GM19455 (cell line): ENCODE data around the gene ARHGAP15.
A peak's percentile ranks its signal among the peaks of the same experiment; 100 is the strongest.

Source experiments
- ATAC-seq: cut with Tn5 transposase; IDR thresholded peaks from one replicate; pipeline ENCODE4 v1.9.1; 2021; ENCODE audit not compliant: unreplicated experiment

ARHGAP15 gene

DNA sequence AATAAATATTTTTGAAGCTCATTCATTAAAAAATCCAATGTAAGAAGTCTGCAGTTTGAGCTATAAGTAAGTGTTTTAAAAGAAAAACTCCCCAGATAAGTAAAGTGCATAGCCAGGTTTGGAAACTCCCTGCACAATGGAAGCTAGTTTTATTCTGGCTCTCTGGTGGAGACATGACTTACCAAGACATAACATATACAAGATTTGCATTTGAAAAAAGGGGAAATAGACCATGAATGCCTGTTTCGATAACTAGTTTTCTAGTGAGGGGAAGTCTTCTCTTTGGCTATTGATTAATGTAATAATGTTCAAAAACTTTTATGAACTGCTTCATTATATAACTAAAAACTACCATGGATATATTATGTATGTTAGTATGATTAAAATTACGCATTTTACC, 435.2 kb downstream of the ARHGAP15 start:
- peak; percentile 72 for ATAC-seq

DNA sequence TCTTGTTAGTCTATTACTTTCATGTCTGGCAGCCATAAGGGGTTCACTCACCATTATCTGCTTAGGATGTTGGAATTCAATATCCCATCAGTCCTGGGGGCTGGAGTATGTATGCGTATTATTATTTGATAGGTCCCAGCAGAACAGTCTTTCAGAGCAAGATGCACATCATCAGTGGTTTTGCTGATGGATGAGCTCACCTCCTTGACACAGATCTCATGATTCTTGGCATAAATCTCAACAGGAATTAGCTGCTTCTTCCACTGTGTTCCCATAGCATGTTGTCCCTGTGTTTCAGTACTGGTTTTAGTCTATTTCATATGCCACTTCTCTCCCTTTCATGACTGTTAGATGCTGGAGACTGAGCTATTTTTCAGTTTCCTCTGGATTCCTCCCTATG, 442.5 kb downstream of the ARHGAP15 start:
- no peak for ATAC-seq

DNA sequence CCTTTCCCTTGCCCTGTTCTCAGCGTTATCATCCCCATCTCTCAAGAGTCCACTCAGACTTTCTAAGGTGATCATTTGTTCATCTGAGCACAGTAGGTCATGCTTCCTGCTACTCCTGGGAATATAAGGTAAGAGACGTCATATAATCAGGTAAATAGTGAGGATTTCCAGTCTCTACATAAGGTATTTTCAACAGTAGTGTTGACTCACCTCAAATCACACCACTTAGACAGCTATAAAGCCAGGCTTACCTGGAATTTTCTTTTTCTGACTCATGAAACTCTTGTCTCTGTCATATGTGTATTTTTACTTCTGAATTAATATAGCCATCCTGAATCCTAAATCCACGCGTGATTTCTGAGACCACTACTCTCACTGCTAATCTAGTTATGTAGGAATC, 443.2 kb downstream of the ARHGAP15 start:
- no peak for ATAC-seq

DNA sequence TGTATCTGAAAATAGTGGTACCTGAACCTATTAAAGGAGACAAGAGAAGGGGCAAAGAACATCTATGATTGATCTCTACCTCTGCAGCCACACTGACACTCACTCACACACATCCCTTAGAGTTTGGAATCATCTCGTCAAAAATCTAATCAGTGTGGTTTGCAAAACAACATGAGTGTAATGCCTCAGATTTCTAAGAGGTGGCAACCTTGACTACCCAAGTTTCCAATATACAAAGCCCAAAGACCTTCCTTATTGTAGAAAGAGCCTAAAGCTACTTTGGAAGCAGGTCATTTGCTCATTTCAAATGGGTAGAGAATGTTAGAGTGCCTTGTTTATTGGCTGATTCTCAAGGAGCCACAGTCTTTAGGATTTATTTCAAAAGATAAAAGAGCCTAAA, 444.9 kb downstream of the ARHGAP15 start:
- ATAC-seq: no peak

DNA sequence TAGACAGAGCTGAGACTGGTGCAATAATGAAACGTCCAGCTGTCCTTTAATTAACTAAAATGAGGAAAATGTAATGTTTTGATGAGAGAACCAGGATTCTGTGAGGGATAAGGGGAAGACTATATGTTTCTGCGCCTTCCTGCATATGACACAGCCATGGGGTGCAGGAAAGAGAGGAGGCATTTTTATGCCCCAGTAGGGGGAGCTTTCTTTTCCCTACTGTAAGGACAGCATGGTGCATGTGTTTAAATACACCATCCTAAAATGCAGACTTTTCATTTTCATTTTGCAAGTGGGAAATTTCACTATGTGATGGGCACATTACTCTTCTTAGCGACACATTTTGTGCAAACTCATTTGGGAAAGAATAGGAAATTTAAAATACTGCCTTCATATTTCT, 446.1 kb downstream of the ARHGAP15 start:
- no peak for ATAC-seq

DNA sequence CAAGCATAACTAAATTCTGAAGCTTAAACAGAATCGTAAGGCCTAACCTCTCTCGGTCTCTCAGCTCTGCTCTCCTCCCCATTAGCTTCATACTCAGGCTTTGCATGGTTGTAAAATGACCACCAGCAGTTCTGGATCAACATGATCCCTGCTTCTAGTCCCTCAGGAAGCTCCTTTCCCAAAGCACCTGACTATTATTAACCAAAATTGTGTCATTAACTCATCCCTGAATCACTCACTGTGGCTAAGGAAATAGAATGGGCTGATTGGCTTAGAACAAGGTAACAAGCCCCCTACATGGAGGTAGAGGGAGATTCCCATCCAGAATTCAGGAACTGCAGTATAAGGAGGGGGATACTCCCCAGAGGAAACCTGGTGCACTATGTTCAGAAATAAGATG, 448.3 kb downstream of the ARHGAP15 start:
- no peak for ATAC-seq

DNA sequence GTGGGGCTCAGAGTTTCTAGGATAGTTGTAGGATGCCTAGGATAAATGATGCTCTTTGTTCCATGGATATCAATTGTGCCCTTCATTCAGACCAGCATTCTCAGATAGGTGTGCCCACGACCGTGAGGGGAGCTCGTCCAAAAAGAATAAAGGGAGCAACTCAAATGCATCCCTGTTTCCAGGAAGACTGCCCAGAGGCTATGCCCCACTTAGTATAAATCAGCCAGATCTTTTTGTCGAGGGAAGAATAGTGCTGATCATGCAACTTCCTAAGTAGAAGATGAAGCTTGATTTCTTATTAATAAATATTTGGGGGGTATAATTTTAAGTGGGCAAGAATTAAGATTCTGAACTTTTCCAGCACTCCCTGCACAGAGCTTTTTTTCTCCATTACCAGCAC, 450.2 kb downstream of the ARHGAP15 start:
- no peak for ATAC-seq

DNA sequence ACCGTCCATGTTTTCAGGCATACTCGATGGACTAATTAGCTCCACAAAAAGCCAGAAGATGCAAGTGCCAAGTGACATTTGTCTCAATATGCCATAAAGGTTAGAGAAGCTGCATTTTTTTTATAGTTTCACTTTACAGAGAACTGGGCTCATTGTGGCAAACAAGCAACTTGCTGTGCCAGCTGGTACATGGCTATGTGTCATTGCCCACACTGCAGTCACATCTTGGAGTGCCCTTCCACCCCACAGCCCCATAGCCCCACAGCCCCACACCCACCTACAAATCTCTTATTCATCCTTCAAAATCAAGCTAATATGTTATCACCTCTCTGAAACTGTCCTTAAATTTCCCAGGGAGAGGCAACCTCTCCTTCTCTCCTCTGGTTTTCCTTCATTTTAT, 451.9 kb downstream of the ARHGAP15 start:
- ATAC-seq: no peak

DNA sequence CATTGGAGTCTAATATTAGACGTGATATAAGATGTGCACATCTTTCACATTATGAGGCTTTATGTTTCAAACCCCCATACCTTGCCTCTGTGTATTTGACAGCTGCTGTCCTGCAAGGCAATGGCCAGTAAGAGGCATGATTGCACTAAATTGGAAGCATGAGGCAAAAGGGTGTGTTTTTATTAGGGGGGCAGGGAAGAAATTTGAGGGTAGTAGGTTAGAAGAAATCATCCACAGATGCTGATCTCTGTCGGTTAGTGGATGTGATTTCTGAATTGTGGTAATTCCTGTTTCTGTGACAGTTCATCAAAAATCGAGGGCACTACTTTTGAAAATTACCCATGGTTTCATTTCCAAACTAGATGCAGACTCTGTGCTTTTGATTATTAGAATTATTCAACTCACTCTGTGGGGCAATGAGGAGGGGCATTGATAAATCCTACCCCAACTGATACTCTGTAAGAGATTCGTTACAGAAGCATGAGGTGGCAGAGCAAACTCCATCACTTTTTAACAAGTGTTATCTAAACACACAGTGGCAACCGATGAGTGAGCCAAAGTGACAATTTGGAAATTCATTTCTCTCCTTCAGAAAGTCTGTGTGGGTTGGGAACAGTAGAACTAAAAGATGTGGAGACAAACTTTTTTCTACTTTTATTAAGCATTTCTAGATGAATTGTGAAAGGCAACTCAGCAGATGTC, 453.0 kb downstream of the ARHGAP15 start:
- ATAC-seq: no peak

DNA sequence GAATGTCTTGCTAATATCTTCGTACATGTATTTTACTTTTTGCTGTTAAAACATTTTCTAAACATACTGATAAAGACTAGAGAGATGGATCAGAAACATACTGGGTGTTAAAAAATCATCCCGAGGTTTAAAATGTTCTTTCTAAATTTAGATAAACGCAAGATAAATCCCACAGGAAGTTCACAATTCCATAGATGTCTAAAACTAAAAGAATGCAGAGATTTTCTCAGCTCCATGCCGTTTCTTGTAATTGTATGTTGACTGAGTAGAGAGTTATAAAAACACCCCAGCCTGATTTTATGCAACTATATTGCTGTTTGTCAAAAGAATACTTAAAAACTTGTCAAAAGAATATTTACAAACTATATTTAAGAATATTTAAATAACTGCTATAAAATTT, 455.7 kb downstream of the ARHGAP15 start:
- no peak for ATAC-seq

DNA sequence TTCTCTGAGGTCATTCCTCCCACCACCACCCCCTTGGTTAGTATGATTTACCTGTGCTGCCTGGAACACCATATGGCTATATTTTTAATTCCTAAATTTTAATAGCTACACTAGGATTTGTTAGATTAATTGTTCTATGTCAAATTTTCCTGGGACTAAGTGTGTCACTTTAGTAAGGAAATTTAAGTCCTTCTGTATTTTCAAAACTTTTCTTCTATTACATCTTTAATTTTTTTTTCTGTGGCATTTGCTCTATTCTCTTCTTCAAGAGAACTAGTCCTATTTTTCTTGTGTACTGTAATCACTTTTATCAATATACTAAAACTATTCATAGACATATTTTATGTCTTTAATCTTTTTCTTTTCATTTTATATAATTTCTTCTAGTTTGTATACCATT, 456.9 kb downstream of the ARHGAP15 start:
- no peak for ATAC-seq

DNA sequence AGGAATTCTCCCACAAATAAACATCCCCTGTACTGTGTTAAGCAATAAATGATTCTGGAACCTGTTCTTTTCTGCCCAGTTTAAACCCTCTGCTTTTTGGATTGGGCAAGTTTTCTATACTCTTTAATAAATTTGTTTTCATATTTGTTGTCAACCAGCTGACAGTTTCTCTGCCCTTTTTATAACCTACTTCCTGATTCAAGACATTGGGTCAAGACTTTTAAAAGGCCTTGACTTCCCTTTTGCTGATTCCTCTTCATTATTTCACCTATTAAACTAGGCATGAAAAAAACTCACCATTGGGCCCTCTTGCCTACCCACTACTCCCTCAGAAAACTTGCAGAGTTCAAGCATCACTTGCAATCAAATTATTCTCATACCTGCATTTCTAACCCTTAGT, 459.5 kb downstream of the ARHGAP15 start:
- ATAC-seq: no peak

DNA sequence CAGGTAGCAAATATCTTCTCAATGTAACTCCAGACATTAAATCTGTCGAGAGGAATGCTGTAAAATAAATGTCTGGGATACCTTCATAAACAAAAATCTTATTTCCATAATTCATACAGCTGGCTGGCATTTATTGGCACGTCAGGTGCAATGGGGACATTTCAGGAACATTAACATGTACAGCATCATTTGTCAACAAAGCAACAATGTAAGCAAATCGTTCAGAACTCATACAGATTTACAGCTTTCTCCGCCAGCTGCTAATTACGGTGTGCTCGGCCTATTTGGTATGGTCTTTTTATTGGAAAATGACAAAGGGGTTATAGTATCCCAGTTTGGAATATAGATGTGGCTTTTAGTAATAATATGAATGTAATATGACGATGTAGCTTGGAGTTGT, 464.9 kb downstream of the ARHGAP15 start:
- ATAC-seq: no peak

DNA sequence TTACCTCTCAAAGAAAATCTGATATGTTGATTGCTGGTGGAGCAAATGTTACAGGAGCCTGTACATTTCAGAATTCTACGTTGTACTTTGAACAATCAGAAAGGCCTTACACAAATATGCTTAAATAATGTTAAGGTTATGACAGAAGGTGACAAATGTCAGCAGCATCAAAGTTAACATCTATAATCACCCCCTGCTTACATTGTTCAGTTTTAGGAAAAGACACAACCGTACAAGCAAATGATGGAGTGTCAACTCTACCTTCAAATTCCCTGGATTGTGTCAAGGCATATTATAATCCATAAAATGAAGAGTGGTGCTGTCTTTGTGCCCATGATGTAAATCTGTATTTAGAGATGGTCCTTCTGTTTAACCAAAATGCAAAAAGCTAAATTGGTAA, 465.5 kb downstream of the ARHGAP15 start:
- no peak for ATAC-seq

DNA sequence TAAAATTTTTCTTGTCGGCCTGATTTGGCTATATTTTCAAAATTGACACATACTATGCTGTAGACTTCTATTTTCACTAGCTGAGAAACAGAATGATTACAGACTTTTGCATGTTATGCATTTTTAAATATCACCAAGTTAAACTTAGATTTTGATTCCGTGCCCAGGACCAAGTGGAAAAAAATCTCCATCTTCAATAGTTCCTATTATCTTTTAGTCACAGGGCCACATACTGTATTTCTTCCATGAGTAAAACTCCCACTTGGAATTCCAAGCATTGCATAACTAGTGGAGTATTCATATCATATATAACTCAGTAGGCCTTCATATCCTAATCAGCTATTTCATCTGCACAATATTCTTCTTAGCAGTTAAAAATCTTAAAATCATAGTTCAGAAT, 470.9 kb downstream of the ARHGAP15 start:
- no peak for ATAC-seq

DNA sequence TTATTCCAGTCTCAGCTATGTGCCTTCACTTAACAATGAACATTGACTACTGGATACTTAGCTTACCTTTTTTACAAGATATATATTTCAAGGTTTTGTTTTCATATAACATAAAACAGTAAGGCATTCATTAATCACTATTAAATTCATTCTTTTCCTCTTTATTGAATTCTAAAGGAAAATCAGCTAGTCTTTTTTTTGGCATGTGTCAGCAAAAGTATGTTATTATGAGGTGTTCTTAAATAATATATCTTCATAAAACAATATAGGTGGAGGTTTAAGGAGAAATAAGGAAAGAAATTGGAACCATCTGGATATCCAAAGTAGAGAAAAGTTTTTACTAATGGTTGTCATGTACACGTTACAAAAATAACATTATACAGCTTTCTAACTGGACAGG, 472.6 kb downstream of the ARHGAP15 start:
- no peak for ATAC-seq

DNA sequence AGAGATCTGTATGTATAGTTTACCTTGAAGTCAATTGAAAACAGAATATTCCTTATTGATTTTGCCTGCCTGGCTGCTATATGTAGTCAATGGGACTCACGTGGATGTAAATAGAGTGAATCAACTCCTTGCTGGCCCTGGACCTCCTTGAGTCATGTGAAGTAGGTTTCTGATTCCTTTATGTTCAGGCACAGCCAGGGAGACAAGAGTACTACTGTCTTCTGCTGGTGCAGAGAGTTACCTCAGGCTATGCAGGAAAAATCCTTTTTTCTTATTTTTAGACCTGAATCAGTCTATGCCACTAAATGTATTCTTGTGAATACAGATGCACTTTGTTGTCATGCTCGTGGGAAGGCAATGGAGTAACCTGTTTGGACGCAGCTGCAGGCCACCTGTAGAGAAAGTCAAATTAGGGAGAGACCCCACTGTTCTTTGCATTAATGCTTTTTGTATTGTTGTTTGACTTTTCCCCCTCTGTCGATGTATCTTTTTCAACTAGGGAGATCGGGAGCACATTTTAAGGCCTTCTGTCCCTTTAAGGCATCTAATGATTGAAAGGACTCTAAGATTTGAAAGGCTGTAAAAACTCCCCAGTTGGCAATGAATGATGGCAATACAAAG, 473.9 kb downstream of the ARHGAP15 start:
- ATAC-seq: no peak

DNA sequence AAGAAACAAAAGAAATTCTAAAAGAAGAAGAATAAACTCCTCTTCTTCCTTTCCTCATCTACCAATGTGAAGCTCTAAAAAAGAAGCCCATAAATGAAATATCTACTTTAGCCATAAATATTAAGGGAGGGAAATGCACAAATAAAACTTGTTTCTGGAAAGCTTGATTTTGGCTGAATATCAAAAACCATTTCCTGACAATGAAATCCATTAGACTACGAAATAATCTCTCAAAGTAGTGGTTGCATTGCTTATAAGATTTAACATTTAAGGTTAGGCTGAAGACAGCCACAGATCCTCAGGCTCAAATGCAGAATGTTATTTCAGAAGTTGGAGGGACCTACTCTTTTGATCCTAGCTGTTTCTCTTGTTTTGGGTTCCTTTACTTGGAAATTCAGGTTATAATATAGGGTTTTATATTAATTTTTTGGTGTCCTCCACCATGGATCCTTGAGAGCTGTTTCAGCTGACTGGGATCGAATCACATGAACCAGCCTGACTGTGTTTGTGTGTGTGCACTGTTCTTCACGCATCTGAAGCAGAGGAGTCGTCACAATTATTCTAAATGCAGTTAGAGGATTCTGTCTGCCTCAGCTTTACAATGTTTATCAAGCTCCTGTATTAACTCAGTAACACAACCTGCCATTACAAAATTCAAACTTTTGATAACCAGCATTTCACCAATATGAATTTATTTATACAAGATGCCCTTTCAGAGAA, 474.8 kb downstream of the ARHGAP15 start:
- ATAC-seq: no peak

DNA sequence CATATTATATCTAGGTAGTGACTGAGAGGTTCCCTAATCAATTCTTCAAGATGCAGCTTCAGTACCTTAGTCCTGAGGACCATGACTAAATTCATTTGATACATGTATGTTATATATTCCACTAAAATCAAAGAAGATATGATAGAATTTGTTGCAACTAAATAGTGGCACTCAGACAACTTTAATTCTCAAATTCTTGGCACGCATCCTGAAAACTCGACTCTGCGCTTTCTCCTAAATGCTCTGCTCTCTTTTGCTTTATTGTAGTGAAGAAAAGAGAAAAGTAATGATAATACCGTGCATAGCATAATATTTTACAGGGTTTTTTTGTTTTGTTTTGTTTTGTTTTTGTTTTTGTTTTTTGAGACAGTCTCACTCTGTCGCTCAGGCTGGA, 475.3 kb downstream of the ARHGAP15 start:
- ATAC-seq: no peak

DNA sequence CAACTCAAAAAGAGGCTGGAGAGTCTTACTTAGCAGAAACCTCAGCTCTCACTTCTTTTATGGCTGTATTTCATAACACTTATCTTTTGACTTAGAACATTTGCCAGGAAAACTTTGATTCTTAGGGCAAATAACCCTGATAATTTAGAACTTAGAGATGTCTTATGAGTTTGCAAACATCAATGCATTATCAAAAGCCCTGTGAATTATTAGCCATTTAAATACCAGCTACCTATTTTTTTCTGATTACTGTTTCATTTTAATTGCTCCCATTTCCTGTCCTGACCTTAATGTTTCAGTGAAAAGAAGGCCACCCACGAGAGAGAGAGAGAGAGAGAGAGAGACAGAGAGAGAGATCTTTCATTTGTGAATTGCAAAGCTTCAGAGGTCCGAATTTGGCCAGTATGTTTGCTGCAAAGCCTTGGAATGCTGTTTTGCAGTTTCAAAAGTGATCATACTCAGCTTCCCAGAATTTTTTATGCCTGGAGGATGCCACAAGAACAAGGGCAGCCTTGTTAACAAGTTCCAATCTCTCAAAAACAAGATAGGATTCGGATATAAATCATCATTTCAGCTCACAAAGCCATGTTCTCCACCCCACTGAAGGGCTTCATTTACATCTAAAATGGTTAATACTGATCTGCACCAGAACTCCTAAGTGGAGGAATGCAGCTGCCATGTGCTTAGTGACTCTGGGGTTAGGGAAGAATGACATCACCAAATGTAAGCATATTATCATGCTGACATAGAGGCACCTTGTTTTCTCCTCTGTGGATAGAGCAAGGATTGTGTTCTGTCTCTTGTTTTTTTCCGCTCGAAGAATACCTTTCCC, 478.2 kb downstream of the ARHGAP15 start:
- no peak for ATAC-seq

DNA sequence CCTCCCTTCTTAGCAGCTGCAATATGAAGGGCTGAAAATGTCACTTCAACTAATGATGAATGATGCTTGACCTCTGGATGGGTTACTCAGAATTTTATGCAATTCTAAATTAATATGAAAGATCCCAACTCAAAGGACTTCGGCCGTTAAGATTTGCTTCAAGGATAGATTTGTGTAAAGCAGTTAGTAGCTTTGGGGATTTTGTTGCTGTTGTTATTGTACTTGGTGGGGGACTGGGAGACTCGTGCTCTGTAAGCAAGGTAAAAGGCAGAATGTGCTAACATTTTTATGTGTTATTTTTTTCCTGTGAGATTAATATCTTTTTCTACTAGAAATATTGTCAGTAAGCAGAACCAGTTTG, 478.8 kb downstream of the ARHGAP15 start:
- ATAC-seq: no peak

DNA sequence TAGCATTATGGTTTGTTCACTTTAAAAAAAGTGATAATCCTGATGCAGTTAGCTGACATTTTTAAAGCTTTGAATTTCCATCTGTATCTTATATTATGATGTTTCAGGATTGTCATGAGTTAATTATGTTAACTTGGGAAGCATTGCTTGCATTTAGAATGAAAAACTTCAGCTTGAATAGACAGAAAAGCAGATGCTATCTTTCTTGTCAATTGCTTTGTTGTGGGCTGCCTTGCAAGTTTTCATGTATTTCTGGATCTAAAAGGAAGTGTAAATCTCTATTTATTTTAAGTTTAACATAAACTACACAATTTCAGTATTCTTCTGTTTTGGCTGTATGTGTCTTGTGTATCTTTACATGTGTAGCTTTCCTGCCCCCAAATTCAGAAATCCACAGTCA, 479.5 kb downstream of the ARHGAP15 start:
- no peak for ATAC-seq
